GM13977 (cell line): ENCODE data around the gene USP46.

ENCODE experiments used
- DNase-seq: peaks from one replicate; pipeline ENCODE4 v3.0.0; 2012; ENCODE audit warnings: low spot score
- CTCF ChIP-seq: IDR thresholded peaks from 2 replicates; pipeline ENCODE4 v1.5.1; 2012; ENCODE audit warnings: mild to moderate bottlenecking, control low read depth; ENCODE audit not compliant: insufficient read depth; ENCODE audit errors: extremely low read depth, missing control alignments
- in situ Hi-C: fragments of 300-500 bp; cut with MboI; formaldehyde crosslinking; loops from one replicate; pipeline ENCODE4 v1.12.0; 2022; ENCODE audit warnings: low sequenced_read_pairs, low pct_unique_long_range_greater_than_20kb, mixed read lengths, inconsistent platforms; ENCODE audit not compliant: unreplicated experiment

USP46 gene

GRCh38 chr4:52588097-52588496, 71.0 kb downstream of the USP46 start:
- TF ChIP-seq CTCF, result peak; percentile 68
- in situ Hi-C loops, result no loop called here
- DNase-seq, result peak; percentile 22

- DNase-seq, result no peak
- no peak for TF ChIP-seq CTCF
- in situ Hi-C loops, result no loop called here
Observed at GRCh38 chr4:52586069-52586468, 73.0 kb downstream of the USP46 start.

- DNase-seq, result no peak
- in situ Hi-C loops, result no loop called here
- no peak for TF ChIP-seq CTCF
Observed at GRCh38 chr4:52585379-52585778, 73.7 kb downstream of the USP46 start.

- no peak for DNase-seq
- in situ Hi-C loops, result no loop called here
Observed at GRCh38 chr4:52579602-52580272, 79.4 kb downstream of the USP46 start.

GRCh38 chr4:52578951-52579350, 80.2 kb downstream of the USP46 start:
- TF ChIP-seq CTCF, result no peak
- in situ Hi-C loops, result no loop called here

More at GRCh38 chr4:52579602-52580272, 79.4 kb downstream of the USP46 start:
- no peak for TF ChIP-seq CTCF

GRCh38 chr4:52577624-52577962, 81.5 kb downstream of the USP46 start:
- TF ChIP-seq CTCF, result no peak
- DNase-seq, result no peak
- in situ Hi-C loops, result no loop called here

More at GRCh38 chr4:52578951-52579350, 80.2 kb downstream of the USP46 start:
- DNase-seq, result no peak
